Ectodermal cell (in vitro differentiated cells): ENCODE data around the gene RABGAP1L.

ENCODE experiments used
- H3K27ac ChIP-seq: 2 replicates; pipeline ENCODE4 v1.7.0; 2013; ENCODE audit warnings: mild to moderate bottlenecking, low read depth, low read length; ENCODE audit not compliant: insufficient read depth, poor library complexity, severe bottlenecking
- H3K27me3 ChIP-seq: 2 replicates; pipeline ENCODE4 v1.7.0; 2013; ENCODE audit warnings: mild to moderate bottlenecking, low read length; ENCODE audit not compliant: insufficient read depth, control insufficient read depth, poor library complexity, severe bottlenecking
- H3K36me3 ChIP-seq: one replicate; pipeline ENCODE4 v1.7.0; 2013; ENCODE audit warnings: low read length; ENCODE audit not compliant: control insufficient read depth, insufficient read depth
- H3K4me1 ChIP-seq: one replicate; pipeline ENCODE4 v1.7.0; 2013; ENCODE audit warnings: low read length; ENCODE audit not compliant: control insufficient read depth, insufficient read depth
- H3K4me3 ChIP-seq: 2 replicates; pipeline ENCODE4 v1.7.0; 2013; ENCODE audit warnings: low read depth, low read length, control low read depth; ENCODE audit not compliant: insufficient read depth
- H3K9me3 ChIP-seq: 2 replicates; pipeline ENCODE4 v1.7.0; 2013; ENCODE audit warnings: mild to moderate bottlenecking, low read length, moderate library complexity; ENCODE audit not compliant: control insufficient read depth
- WGBS, 2 experiments: methylation state at CpG; one replicate each; pipeline ENCODE4 v1.1.7; 2013; ENCODE audit warnings: missing lambda C conversion rate in 2 of 2; 5-methylcytosine and 5-hydroxymethylcytosine counted together

Gene RABGAP1L

DNA sequence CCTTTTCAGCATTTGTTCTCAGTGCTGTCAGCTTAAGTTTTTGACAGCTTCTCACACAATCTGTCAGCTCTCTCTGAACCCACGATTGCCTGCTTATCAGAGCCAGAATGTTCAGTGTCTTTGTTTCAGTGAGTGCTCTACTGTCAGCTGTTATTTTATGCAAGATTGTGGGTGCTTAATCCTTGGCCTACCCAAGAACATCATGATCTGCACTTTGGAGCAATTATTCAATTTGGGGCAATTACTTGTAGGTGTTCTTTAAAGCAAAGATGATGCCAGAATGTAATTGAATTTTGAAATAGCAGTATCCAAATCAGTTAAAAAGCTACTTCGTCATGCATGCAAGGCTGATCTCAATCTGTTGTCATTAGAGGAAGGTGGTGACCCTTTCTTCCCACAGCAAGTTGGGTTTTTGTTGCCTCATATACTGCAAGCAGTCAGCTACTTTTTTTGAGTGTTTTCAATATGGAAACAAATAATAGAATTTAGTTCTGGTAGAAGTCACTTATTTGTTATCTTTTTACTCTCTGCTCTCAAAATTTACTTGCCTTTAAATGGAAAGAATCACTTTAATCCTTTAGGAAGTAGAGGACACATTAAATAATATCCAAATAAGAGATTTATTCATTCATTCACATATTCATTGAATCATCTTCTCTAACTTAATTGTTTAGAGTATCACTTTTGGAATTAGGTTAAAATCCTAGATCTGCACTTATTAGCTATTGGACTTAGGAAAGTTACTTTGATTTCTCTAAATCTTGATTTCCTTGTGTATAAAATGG is 586.9 kb downstream of the RABGAP1L start:
- no peak overlapping the region for H3K4me3 ChIP-seq
- WGBS, 2 experiments: 86 to 90% methylated on average over 2 of the region's 2 CpGs
- H3K4me1 ChIP-seq: no peaks in the 10 kb centered on the region
- no peak overlapping the region for H3K27ac ChIP-seq
- H3K27me3 ChIP-seq: no peaks in the 10 kb centered on the region
- H3K9me3 ChIP-seq: no peaks in the 10 kb centered on the region
- no peaks in the 10 kb centered on the region for H3K36me3 ChIP-seq

DNA sequence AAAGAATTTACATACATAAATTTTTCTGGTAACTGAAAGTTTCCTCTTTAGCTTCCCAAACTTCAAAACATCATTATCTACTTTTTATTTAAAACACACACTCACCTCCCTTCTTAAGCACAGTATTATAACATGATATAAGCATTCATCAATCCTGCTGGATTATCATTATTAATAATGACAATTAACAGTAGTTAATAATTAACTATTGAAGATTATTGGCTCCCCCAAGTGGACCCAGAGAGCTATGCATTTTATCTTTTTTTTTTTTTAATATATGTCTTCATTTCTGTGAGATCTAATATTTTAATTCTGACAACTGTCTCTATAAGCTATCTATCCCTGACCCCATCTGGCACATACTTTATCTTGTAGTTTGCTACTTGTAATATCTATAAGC is 588.3 kb downstream of the RABGAP1L start:
- H3K27me3 ChIP-seq: no peaks in the 10 kb centered on the region
- H3K9me3 ChIP-seq: no peaks in the 10 kb centered on the region
- no peaks in the 10 kb centered on the region for H3K36me3 ChIP-seq
- H3K4me3 ChIP-seq: no peak overlapping the region
- H3K27ac ChIP-seq: no peak overlapping the region
- no peaks in the 10 kb centered on the region for H3K4me1 ChIP-seq

DNA sequence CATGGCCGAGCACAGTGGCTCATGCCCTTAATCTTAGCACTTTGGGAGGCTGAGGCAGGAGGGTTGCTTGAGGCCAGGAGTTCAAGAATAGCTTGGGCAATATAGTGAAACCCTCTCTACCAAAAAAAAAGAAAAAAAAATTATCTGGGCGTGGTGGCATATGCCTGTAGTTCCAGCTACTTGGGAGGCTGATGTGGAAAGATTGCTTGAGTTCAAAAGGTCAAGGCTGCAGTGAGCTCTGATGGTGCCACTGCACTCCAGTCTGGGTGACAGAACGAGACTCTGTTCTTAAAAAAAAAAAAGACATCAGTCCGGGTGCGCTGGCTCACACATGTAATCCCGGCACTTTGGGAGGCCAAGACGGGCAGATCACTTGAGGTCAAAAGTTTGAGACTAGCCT is 589.3 kb downstream of the RABGAP1L start:
- Histone ChIP-seq H3K27me3 (no peaks in the 10 kb centered on the region), H3K27ac (no peak overlapping the region), H3K4me1 (no peaks in the 10 kb centered on the region), H3K4me3 (no peak overlapping the region), H3K36me3 (no peaks in the 10 kb centered on the region), H3K9me3 (no peaks in the 10 kb centered on the region)
- 87 to 90% methylated on average over 7 of the region's 7 CpGs for WGBS, 2 experiments

DNA sequence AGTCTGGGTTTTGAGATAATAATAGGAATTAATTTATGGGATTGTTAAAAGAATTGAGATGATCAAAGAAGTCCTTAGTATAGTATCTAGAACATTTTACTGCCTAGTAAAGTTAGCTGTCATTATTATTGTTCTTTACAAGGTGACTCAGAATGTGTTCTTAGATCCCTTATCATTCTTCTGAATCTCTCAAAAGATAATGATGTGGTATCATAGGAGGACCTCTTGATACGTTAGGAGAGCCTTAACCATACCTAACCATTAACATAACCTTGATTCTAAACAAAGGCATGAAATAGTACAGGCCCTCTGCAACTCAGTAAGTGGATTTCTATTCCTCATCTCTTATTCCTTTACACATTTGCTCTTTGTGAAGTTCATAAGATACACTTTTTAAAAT is 593.8 kb downstream of the RABGAP1L start:
- Histone ChIP-seq H3K4me1 (no peaks in the 10 kb centered on the region), H3K4me3 (no peak overlapping the region), H3K27ac (no peak overlapping the region), H3K27me3 (no peaks in the 10 kb centered on the region), H3K36me3 (no peaks in the 10 kb centered on the region), H3K9me3 (no peaks in the 10 kb centered on the region)
- WGBS, 2 experiments: 75 to 80% methylated on average over 1 of the region's 1 CpG

DNA sequence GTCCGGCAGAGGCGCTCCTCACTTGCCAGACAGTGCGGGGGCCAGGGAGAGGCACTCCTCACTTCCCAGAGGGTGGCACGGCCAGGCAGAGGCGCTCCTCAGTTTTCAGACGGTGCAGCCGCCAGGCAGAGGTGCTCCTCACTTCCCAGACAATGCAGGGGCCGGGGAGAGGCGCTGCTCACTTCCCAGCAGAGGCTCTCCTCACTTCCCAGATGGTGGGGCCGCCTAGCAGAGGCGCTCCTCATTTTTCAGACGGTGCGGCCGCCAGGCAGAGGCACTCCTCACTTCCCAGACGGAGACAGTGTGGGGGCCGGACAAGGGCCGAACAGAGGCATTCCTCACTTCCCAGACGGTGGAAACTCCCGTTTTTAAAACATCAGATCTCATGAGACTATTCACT is 602.0 kb downstream of the RABGAP1L start:
- H3K27ac ChIP-seq: no peak overlapping the region
- H3K4me1 ChIP-seq: no peaks in the 10 kb centered on the region
- WGBS, 2 experiments: 91 to 92% methylated on average over 19 of the region's 19 CpGs
- no peaks in the 10 kb centered on the region for H3K27me3 ChIP-seq
- H3K9me3 ChIP-seq: no peaks in the 10 kb centered on the region
- no peaks in the 10 kb centered on the region for H3K36me3 ChIP-seq
- H3K4me3 ChIP-seq: no peak overlapping the region

DNA sequence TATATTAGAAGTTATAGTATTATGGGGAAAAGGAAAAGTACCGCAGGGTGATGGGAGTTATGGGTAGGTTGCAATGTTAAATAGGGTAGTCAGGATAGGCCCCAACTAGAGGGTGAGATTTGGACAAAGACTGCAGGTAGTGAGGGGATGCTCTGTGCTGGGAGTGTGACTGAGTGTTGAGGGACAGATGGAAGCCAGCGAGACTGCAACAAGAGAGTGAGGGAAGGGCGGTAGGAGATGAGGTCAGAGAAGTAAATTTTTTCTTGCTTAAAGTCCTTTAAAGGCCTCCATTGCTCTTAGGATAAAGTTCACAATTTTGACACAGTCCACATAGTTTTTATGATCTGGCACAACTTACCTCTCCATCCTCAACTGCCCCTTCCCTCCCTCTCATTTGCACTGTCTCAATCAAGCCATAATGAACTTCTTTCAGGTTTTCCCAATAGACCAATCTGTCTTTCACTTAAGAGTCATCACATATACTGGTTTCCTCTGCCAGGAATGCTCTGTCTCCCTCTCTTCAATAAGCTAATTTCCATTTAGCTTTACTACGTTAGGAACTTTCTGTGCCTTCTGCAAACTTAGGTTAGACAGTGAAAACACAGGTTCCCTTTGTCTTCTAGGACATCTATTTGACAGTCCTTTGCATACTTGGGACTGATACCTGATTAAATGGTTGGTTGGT is 602.7 kb downstream of the RABGAP1L start:
- WGBS, 2 experiments: 90 to 96% methylated on average over 4 of the region's 4 CpGs
- Histone ChIP-seq H3K27me3 (no peaks in the 10 kb centered on the region), H3K4me1 (no peaks in the 10 kb centered on the region), H3K27ac (no peak overlapping the region), H3K9me3 (no peaks in the 10 kb centered on the region), H3K4me3 (no peak overlapping the region), H3K36me3 (no peaks in the 10 kb centered on the region)

DNA sequence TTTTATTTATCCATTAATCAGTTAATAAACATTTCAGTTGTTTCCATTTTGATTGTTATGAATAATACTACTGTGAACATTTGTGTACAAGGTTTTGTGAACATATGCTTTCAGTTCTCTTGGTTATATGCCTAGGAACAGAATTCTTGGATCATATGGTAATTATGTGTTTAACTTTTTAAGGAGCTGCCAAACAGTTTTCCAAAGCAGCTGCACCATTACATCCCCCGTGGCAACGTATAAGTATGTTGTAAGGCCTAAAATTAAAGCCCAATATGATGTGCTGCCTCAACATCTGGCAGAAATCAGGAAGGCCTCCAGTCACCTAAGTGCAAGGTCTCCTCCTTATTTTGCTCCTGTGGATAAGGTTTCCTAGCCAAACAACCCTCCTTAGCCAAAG is 604.9 kb downstream of the RABGAP1L start:
- Histone ChIP-seq H3K36me3 (no peaks in the 10 kb centered on the region), H3K4me3 (no peak overlapping the region), H3K27me3 (no peaks in the 10 kb centered on the region), H3K9me3 (no peaks in the 10 kb centered on the region), H3K4me1 (no peaks in the 10 kb centered on the region), H3K27ac (no peak overlapping the region)
- 97 to 99% methylated on average over 2 of the region's 2 CpGs for WGBS, 2 experiments

DNA sequence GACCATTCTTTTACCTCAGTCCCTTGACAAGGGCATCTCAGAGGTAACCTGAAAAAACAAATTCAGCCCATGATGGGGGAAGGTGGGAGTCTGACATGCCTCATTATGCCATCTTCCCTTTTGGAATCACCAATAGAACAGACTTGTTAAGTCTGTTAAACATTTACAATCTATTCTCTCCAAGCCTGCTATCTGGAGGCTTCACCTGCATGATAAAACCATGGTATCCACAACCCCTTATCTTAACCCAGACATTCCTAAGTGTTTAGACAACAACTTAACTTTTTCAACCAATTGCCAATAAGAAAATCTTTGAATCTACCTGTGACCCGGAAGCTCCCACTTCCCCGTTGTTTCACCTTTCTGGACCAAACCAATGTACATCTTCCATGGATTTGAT is 607.4 kb downstream of the RABGAP1L start:
- Histone ChIP-seq H3K4me1 (peaks cover 4% of the 10 kb centered on the region), H3K4me3 (no peak overlapping the region), H3K27me3 (no peaks in the 10 kb centered on the region), H3K36me3 (no peaks in the 10 kb centered on the region), H3K9me3 (no peaks in the 10 kb centered on the region), H3K27ac (no peak overlapping the region)
- WGBS, 2 experiments: 91 to 93% methylated on average over 2 of the region's 2 CpGs

DNA sequence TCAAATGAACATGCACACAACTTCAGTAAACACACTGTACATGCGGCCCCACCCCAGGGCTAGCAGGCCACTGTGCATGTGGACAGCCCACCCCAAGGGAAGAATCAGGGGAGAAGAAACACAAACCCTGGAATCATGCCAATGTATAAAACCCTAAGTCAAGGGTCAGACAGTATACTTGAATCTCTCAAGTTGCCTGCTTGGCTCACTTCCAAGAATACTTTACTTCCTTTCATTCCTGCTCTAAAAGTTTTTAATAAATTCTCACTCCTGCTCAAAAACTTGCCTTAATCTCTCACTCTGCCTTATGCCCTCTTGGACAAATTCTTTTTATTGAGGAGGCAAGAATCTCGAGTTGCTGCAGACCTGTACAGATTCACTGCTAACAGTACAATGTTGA is 609.2 kb downstream of the RABGAP1L start:
- WGBS, 2 experiments: 58 to 61% methylated on average over 2 of the region's 2 CpGs
- Histone ChIP-seq H3K4me1 (peaks cover 4% of the 10 kb centered on the region), H3K4me3 (no peak overlapping the region), H3K27me3 (no peaks in the 10 kb centered on the region), H3K27ac (no peak overlapping the region), H3K9me3 (no peaks in the 10 kb centered on the region), H3K36me3 (no peaks in the 10 kb centered on the region)

DNA sequence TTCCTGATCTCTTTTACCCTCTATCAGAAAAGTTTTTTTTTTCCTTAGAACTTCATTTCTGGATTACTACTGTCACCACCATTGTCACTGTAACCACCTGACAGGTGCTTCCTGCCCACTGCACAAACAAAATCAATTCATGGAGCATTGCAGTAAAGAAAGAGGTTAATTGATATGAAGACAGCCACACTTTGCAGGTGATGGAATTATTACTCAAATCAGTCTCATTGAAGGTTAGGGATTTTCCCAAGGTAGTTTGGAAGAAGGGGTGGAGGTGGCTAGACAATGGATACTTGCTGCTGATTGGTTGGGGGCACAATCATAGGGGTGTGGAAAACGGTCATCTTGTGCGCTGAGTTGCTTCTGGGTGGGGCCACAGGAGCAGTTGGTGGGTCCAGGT is 609.6 kb downstream of the RABGAP1L start:
- 96 to 98% methylated on average over 2 of the region's 2 CpGs for WGBS, 2 experiments
- peaks cover 4% of the 10 kb centered on the region for H3K4me1 ChIP-seq
- H3K27me3 ChIP-seq: no peaks in the 10 kb centered on the region
- no peak overlapping the region for H3K4me3 ChIP-seq
- H3K27ac ChIP-seq: no peak overlapping the region
- no peaks in the 10 kb centered on the region for H3K9me3 ChIP-seq
- no peaks in the 10 kb centered on the region for H3K36me3 ChIP-seq
